Measurements from ENCODE around the gene TREH.

DNA sequence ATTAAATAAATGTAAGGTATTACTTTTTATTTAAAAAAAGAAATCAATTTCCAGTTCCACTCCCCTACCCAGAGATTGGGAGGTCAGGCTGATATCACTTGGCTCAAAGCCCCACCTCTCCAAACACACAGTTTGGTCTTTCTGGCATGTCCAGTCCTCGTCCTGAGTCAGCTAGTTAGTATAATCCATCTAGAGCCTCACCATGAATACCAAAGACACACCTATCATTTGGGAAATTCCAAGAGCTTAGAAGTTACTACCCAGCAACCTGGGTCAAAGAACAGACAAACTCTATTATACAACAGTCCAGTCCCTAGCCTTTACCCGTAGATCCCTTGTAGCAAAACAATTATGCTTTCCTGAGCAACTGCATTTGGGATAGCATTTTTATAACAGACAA is 9.4 kb downstream of the TREH start:
- TF ChIP-seq, protein P1, sequence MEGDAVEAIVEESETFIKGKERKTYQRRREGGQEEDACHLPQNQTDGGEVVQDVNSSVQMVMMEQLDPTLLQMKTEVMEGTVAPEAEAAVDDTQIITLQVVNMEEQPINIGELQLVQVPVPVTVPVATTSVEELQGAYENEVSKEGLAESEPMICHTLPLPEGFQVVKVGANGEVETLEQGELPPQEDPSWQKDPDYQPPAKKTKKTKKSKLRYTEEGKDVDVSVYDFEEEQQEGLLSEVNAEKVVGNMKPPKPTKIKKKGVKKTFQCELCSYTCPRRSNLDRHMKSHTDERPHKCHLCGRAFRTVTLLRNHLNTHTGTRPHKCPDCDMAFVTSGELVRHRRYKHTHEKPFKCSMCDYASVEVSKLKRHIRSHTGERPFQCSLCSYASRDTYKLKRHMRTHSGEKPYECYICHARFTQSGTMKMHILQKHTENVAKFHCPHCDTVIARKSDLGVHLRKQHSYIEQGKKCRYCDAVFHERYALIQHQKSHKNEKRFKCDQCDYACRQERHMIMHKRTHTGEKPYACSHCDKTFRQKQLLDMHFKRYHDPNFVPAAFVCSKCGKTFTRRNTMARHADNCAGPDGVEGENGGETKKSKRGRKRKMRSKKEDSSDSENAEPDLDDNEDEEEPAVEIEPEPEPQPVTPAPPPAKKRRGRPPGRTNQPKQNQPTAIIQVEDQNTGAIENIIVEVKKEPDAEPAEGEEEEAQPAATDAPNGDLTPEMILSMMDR (conservative IDR thresholded peaks at IDR 0.05): no peak
- no peak for TF ChIP-seq ZFX (IDR thresholded peaks at IDR 0.05)

All from C4-2B (cell line).